Keratinocyte (primary cell): ENCODE measurements around the gene FARSB. TPM values are rescaled to one million over a fixed set of nuclear protein-coding genes. Genes with fewer than 3 reads are reported as not detected.

Source experiments
- DNase-seq: peaks from one replicate; pipeline ENCODE4 v3.0.0-alpha.2; 2011; ENCODE audit warnings: low read depth, missing footprints, low spot score
- FAIRE-seq: peaks from 2 replicates; lab custom pipeline; 2011; peaks lifted over from hg19 to GRCh38; lab: Jason Lieb, UNC
- H2AFZ ChIP-seq: 2 replicates; pipeline ENCODE4 v1.6.0; 2012; ENCODE audit warnings: low read length, control low read depth, inconsistent platforms; ENCODE audit not compliant: control insufficient read depth
- H3K27ac ChIP-seq: 2 replicates; pipeline ENCODE4 v1.5.1; 2011; ENCODE audit warnings: low read length; ENCODE audit not compliant: control insufficient read depth, insufficient read depth
- H3K27me3 ChIP-seq: 3 replicates; pipeline ENCODE4 v1.6.0; 2011; ENCODE audit warnings: low read length; ENCODE audit not compliant: control insufficient read depth, insufficient read depth; ENCODE audit errors: extremely low read depth
- H3K36me3 ChIP-seq, 2 experiments: 2 replicates in 1 of 2; 3 replicates in 1 of 2; pipeline ENCODE4 v1.5.1; 2011; ENCODE audit warnings: low read length in 2 of 2, mild to moderate bottlenecking in 1 of 2; ENCODE audit not compliant: control insufficient read depth in 2 of 2, insufficient read depth in 2 of 2; ENCODE audit errors: extremely low read depth in 1 of 2
- H3K4me1 ChIP-seq: 3 replicates; pipeline ENCODE4 v1.5.1; 2011; ENCODE audit warnings: low read length; ENCODE audit not compliant: control insufficient read depth, insufficient read depth; ENCODE audit errors: extremely low read depth
- H3K4me2 ChIP-seq: 3 replicates; pipeline ENCODE4 v1.6.0; 2011; ENCODE audit warnings: low read depth, low read length; ENCODE audit not compliant: control insufficient read depth, insufficient read depth; ENCODE audit errors: extremely low read depth
- H3K4me3 ChIP-seq, 3 experiments: fragments of 200-600 bp in 1 of 3; sonication (generic) in 1 of 3; 2 replicates in 2 of 3; 3 replicates in 1 of 3; pipeline ENCODE4 v1.5.1; 2011 to 2016; ENCODE audit warnings: low read length in 3 of 3, mild to moderate bottlenecking in 3 of 3, control low read depth in 2 of 3, inconsistent platforms in 1 of 3, low read depth in 1 of 3, mixed read lengths in 1 of 3, mixed run types in 1 of 3, moderate library complexity in 1 of 3; ENCODE audit not compliant: control insufficient read depth in 2 of 3, insufficient read depth in 2 of 3; ENCODE audit errors: extremely low read depth in 1 of 3
- H3K79me2 ChIP-seq: 2 replicates; pipeline ENCODE4 v1.6.0; 2012; ENCODE audit warnings: low read length; ENCODE audit not compliant: control insufficient read depth, insufficient read depth
- H3K9ac ChIP-seq: 3 replicates; pipeline ENCODE4 v1.6.0; 2011; ENCODE audit warnings: low read length; ENCODE audit not compliant: control insufficient read depth, insufficient read depth; ENCODE audit errors: extremely low read depth
- H3K9me1 ChIP-seq: 3 replicates; pipeline ENCODE4 v1.6.0; 2011; ENCODE audit warnings: low read length; ENCODE audit not compliant: control insufficient read depth, insufficient read depth; ENCODE audit errors: extremely low read depth
- H3K9me3 ChIP-seq: 2 replicates; pipeline ENCODE4 v1.5.1; 2012; ENCODE audit warnings: low read depth, low read length; ENCODE audit not compliant: control insufficient read depth
- H4K20me1 ChIP-seq: 3 replicates; pipeline ENCODE4 v1.6.0; 2011; ENCODE audit warnings: low read length; ENCODE audit not compliant: control insufficient read depth, insufficient read depth; ENCODE audit errors: extremely low read depth
- CTCF ChIP-seq, 3 experiments: IDR thresholded peaks in 1 of 3; conservative IDR thresholded peaks in 1 of 3; optimal IDR thresholded peaks in 1 of 3; 2 replicates in 2 of 3; 3 replicates in 1 of 3; pipeline versions ENCODE3 to v1.5.1; 2011; ENCODE audit warnings: low read length in 3 of 3, mild to moderate bottlenecking in 3 of 3, moderate library complexity in 2 of 3, control low read depth in 1 of 3, inconsistent platforms in 1 of 3; ENCODE audit not compliant: insufficient read depth in 2 of 3; ENCODE audit errors: extremely low read depth in 1 of 3
- EZH2 ChIP-seq: IDR thresholded peaks from one replicate; pipeline ENCODE4 v1.6.1; 2012; ENCODE audit warnings: inconsistent platforms, mild to moderate bottlenecking, low read length, moderate library complexity
- dilution Hi-C: fragments of 300-500 bp; cut with MboI; formaldehyde crosslinking; loops from one replicate; pipeline ENCODE4 v1.7.0; 2020; ENCODE audit warnings: low sequenced_read_pairs; ENCODE audit not compliant: extremely low pct_ligation_motif_present
- polyA plus RNA-seq, 5 experiments: library from polyadenylated mRNA; depleted of rRNA in 3 of 5; stranded (reverse) in 3 of 5; stranded (forward) in 1 of 5; unstranded in 1 of 5; fragments of >200 nt; gene quantifications; 1 replicate in 1 of 5; 2 replicates in 3 of 5; 3 replicates in 1 of 5; pipeline versions ENCODE4 v1.2.1 to v1.2.3, GENCODE V29; 2011 to 2012; ENCODE audit warnings: missing spikeins in 2 of 5, low read depth in 1 of 5, low replicate concordance in 1 of 5

The FARSB gene
- polyA plus RNA-seq, 1 donor (not counting 4 experiments of a cell fraction or from before 2014, with no cell fraction given): 68.8 TPM

- FAIRE-seq: no peak
- H3K27ac ChIP-seq: no peak overlapping the region
- peaks cover 3% of the 10 kb centered on the region for H4K20me1 ChIP-seq
- no peaks in the 10 kb centered on the region for H3K9me3 ChIP-seq
- peaks cover 44% of the 10 kb centered on the region for H3K79me2 ChIP-seq
- no peak overlapping the region for H3K9ac ChIP-seq
- H2AFZ ChIP-seq: no peak overlapping the region
- no peak overlapping the region for H3K4me2 ChIP-seq
- no peak for TF ChIP-seq EZH2
- no peak for TF ChIP-seq CTCF (optimal IDR thresholded peaks at IDR 0.05 in 1 of 3, IDR thresholded peaks at IDR 0.05 in 1 of 3, conservative IDR thresholded peaks at IDR 0.05 in 1 of 3; ENCODE audit: extremely low read depth in 1 of 3, insufficient read depth in 2 of 3, low read length in 3 of 3)
- H3K4me3 ChIP-seq: no peak overlapping the region
- no peaks in the 10 kb centered on the region for H3K9me1 ChIP-seq
- H3K4me1 ChIP-seq: no peaks in the 10 kb centered on the region
- H3K36me3 ChIP-seq: peaks cover 10 to 30% of the 10 kb centered on the region in 2 experiments
- H3K27me3 ChIP-seq: no peaks in the 10 kb centered on the region
- no peak for DNase-seq
- dilution Hi-C loops: no loop called here
Measured at GRCh38 chr2:222646008-222646407, 9.9 kb downstream of the FARSB start.

GRCh38 chr2:222643134-222643533 is 12.8 kb downstream of the FARSB start:
- H3K27me3 ChIP-seq: no peaks in the 10 kb centered on the region
- no peaks in the 10 kb centered on the region for H3K4me1 ChIP-seq
- no peak overlapping the region for H3K4me3 ChIP-seq
- H3K9me3 ChIP-seq: no peaks in the 10 kb centered on the region
- H2AFZ ChIP-seq: no peak overlapping the region
- no peak for TF ChIP-seq EZH2
- no peak for TF ChIP-seq CTCF (optimal IDR thresholded peaks at IDR 0.05 in 1 of 3, IDR thresholded peaks at IDR 0.05 in 1 of 3, conservative IDR thresholded peaks at IDR 0.05 in 1 of 3; ENCODE audit: extremely low read depth in 1 of 3, insufficient read depth in 2 of 3, low read length in 3 of 3)
- no peak overlapping the region for H3K27ac ChIP-seq
- dilution Hi-C loops: no loop called here
- no peaks in the 10 kb centered on the region for H3K9me1 ChIP-seq
- H3K4me2 ChIP-seq: no peak overlapping the region
- peaks cover 6 to 34% of the 10 kb centered on the region in 2 experiments for H3K36me3 ChIP-seq
- peaks cover 22% of the 10 kb centered on the region for H3K79me2 ChIP-seq
- FAIRE-seq (no peak), DNase-seq (no peak)
- H4K20me1 ChIP-seq: peaks cover 3% of the 10 kb centered on the region
- no peak overlapping the region for H3K9ac ChIP-seq
